Measurements from ENCODE around the gene EFEMP1. TPM values are rescaled to one million over a fixed set of nuclear protein-coding genes. Genes with fewer than 3 reads are reported as not detected.

EFEMP1 gene
- total RNA-seq, 2 donors from 2014 or later = 46.3 to 109 TPM

Other genes with a start within 250 kb of the EFEMP1 start
- gene PNPT1, start 229.9 kb downstream of the EFEMP1 start, total RNA-seq = 10 to 100 TPM; 11.8 to 38.3 TPM

All from prostate gland (tissue), 2 donors.